Testis (tissue), 3 donors: Measurements from ENCODE around the gene TRMT44. TPM values are rescaled to one million over a fixed set of nuclear protein-coding genes. Genes with fewer than 3 reads are reported as not detected.

ENCODE experiments used
- DNase-seq: peaks from one replicate; pipeline ENCODE4 v3.0.0-alpha.2; 2019
- H3K27ac ChIP-seq, 2 donors: fragments of 200-600 bp; sonication (generic); one replicate each; pipeline ENCODE4 v1.5.1; 2019
- H3K27me3 ChIP-seq: fragments of 200-600 bp; sonication (generic); one replicate; pipeline ENCODE4 v1.5.1; 2019
- H3K36me3 ChIP-seq: fragments of 200-600 bp; sonication (generic); one replicate; pipeline ENCODE4 v1.5.1; 2017; ENCODE audit warnings: low read depth; ENCODE audit errors: missing control alignments
- H3K4me1 ChIP-seq: fragments of 200-600 bp; sonication (generic); one replicate; pipeline ENCODE4 v1.5.1; 2019
- H3K4me3 ChIP-seq, 2 donors: fragments of 200-600 bp; sonication (generic); one replicate each; pipeline ENCODE4 v1.5.1; 2017 to 2019
- H3K9me3 ChIP-seq: fragments of 200-600 bp; sonication (generic); one replicate; pipeline ENCODE4 v1.5.1; 2017
- CTCF ChIP-seq, 3 experiments: fragments of 450-650 bp in 2 of 3; fragments of 200-600 bp in 1 of 3; sonication (generic) in 1 of 3; IDR thresholded peaks; one replicate each; pipeline ENCODE4 v1.5.1; 2016 to 2019; ENCODE audit warnings: antibody characterized with exemption in 3 of 3, mild to moderate bottlenecking in 2 of 3, moderate library complexity in 1 of 3
- POLR2A ChIP-seq: fragments of 450-650 bp; IDR thresholded peaks from one replicate; pipeline ENCODE4 v1.6.1; 2017; ENCODE audit warnings: antibody characterized with exemption, mild to moderate bottlenecking, moderate library complexity
- WGBS, 2 donors: methylation state at CpG; one replicate each; pipeline ENCODE4 v1.1.5; 2018; 5-methylcytosine and 5-hydroxymethylcytosine counted together
- intact Hi-C: fragments of 100-400 bp; cut with DNase I; formaldehyde crosslinking; loops from one replicate; pipeline ENCODE4 v1.15.1; 2023; ENCODE audit warnings: low total_unique reads
- polyA plus RNA-seq: library from polyadenylated mRNA; stranded (reverse); fragments of 350-450 nt; fragmentation: Illumina TruSeq; extraction: RNeasy Lipid Tissue Mini Kit (QIAGEN cat#74804); gene quantifications from one replicate; pipeline ENCODE4 v1.2.3, GENCODE V29; 2014; ENCODE audit warnings: low read depth, low replicate concordance; ENCODE audit not compliant: insufficient read depth
- total RNA-seq, 2 donors: library from RNA; depleted of rRNA; stranded (reverse); fragments of >200 nt; gene quantifications; one replicate each; pipeline ENCODE4 v1.2.3, GENCODE V29; 2016

The TRMT44 gene
- total and polyA plus RNA-seq, 3 donors from 2014 or later: 20.9 to 52.7 (median 41.3) TPM

GRCh38 chr4:8494218-8494617, 53.6 kb downstream of the TRMT44 start:
- Histone ChIP-seq H3K4me3 (no peak overlapping the region), H3K4me1 (no peaks in the 10 kb centered on the region), H3K27ac (no peak overlapping the region), H3K27me3 (no peaks in the 10 kb centered on the region), H3K36me3 (no peaks in the 10 kb centered on the region), H3K9me3 (no peaks in the 10 kb centered on the region)
- WGBS, 2 donors: 89 to 94% methylated on average over 3 of the region's 3 CpGs
- TF ChIP-seq CTCF (IDR thresholded peaks at IDR 0.05): no peak
- TF ChIP-seq POLR2A: no peak
- intact Hi-C loops: no loop called here
- no peak for DNase-seq

- 82 to 89% methylated on average over 5 of the region's 5 CpGs for WGBS, 2 donors
- H3K9me3 ChIP-seq: no peaks in the 10 kb centered on the region
- no peaks in the 10 kb centered on the region for H3K27me3 ChIP-seq
- DNase-seq: no peak
- no peaks in the 10 kb centered on the region for H3K4me1 ChIP-seq
- H3K27ac ChIP-seq: no peak overlapping the region
- intact Hi-C loops: no loop called here
- no peaks in the 10 kb centered on the region for H3K36me3 ChIP-seq
- H3K4me3 ChIP-seq: no peak overlapping the region
- TF ChIP-seq CTCF (IDR thresholded peaks at IDR 0.05) (no peak), POLR2A (no peak)
Observed at GRCh38 chr4:8494983-8495548, 54.5 kb downstream of the TRMT44 start.

- no peak overlapping the region for H3K4me3 ChIP-seq
- DNase-seq: peak; percentile 74
- TF ChIP-seq CTCF (IDR thresholded peaks at IDR 0.05): no peak
- no peak for TF ChIP-seq POLR2A
- no peaks in the 10 kb centered on the region for H3K9me3 ChIP-seq
- H3K27ac ChIP-seq: no peak overlapping the region
- no peaks in the 10 kb centered on the region for H3K36me3 ChIP-seq
- intact Hi-C loops: no loop called here
- 76 to 90% methylated on average over 3 of the region's 3 CpGs for WGBS, 2 donors
- no peaks in the 10 kb centered on the region for H3K4me1 ChIP-seq
- H3K27me3 ChIP-seq: no peaks in the 10 kb centered on the region
Observed at GRCh38 chr4:8495803-8496202, 55.2 kb downstream of the TRMT44 start.

GRCh38 chr4:8497762-8498161, 57.2 kb downstream of the TRMT44 start:
- intact Hi-C loops: no loop called here
- 86 to 99% methylated on average over 3 of the region's 3 CpGs for WGBS, 2 donors
- H3K4me3 ChIP-seq: no peak overlapping the region
- no peak for DNase-seq
- no peak overlapping the region for H3K27ac ChIP-seq
- no peaks in the 10 kb centered on the region for H3K9me3 ChIP-seq
- H3K36me3 ChIP-seq: no peaks in the 10 kb centered on the region
- H3K27me3 ChIP-seq: no peaks in the 10 kb centered on the region
- TF ChIP-seq POLR2A (no peak), CTCF (IDR thresholded peaks at IDR 0.05) (no peak)
- peaks cover 5% of the 10 kb centered on the region for H3K4me1 ChIP-seq

GRCh38 chr4:8500966-8501365, 60.4 kb downstream of the TRMT44 start:
- H3K27me3 ChIP-seq: no peaks in the 10 kb centered on the region
- H3K36me3 ChIP-seq: no peaks in the 10 kb centered on the region
- no peak for TF ChIP-seq POLR2A
- no peak for TF ChIP-seq CTCF (IDR thresholded peaks at IDR 0.05)
- no peak for DNase-seq
- 88 to 93% methylated on average over 5 to 7 of the region's 7 CpGs for WGBS, 2 donors
- H3K4me3 ChIP-seq: no peak overlapping the region
- no peaks in the 10 kb centered on the region for H3K9me3 ChIP-seq
- no peak overlapping the region for H3K27ac ChIP-seq
- H3K4me1 ChIP-seq: peaks cover 22% of the 10 kb centered on the region
- intact Hi-C loops: no loop called here
